CD4-positive, alpha-beta T cell treated with Interleukin-4 for 1 hour (primary cell): Measurements from ENCODE around the gene BCR.
"Not testable (repeated sequence)": the region's sequence is repeated elsewhere in the genome, so short reads cannot be mapped to it uniquely, and the experiment has no call there.

Experiments
- DNase-seq, 2 donors: peaks; one replicate each; pipeline ENCODE4 v3.0.0-alpha.2; 2020 to 2022

BCR gene

DNA sequence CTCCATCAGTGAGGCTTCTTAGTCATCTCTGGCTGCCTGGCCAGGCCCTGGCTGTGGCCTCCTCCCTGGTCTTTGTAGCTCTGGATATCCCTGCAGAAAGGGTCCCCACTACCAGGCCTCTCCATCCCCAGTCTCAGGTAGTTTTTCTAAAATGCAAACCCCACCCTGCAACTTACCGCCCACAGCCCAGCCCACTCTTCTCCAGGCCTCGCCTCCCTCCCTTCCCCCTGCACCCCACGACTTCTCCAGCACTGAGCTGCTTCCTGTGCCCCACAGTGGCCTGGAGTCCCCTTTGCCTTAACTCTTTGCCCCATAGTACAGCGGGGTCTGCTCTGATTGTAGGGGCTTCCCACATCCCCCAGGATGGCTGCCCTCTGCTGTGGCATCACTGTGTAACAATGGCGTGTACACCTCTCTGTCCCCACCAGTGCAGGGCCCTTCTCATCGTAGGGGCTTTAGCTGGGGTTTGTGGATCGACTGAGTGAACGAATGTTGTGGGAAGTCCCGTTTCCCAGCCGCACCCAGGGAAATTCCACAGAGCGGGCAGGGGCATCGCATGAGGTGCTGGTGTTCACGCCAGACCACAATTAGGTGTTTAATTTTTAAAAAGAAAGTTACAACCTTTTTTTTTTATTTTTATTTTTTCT lies 111.6 kb downstream of the BCR start:
- no peak for DNase-seq

DNA sequence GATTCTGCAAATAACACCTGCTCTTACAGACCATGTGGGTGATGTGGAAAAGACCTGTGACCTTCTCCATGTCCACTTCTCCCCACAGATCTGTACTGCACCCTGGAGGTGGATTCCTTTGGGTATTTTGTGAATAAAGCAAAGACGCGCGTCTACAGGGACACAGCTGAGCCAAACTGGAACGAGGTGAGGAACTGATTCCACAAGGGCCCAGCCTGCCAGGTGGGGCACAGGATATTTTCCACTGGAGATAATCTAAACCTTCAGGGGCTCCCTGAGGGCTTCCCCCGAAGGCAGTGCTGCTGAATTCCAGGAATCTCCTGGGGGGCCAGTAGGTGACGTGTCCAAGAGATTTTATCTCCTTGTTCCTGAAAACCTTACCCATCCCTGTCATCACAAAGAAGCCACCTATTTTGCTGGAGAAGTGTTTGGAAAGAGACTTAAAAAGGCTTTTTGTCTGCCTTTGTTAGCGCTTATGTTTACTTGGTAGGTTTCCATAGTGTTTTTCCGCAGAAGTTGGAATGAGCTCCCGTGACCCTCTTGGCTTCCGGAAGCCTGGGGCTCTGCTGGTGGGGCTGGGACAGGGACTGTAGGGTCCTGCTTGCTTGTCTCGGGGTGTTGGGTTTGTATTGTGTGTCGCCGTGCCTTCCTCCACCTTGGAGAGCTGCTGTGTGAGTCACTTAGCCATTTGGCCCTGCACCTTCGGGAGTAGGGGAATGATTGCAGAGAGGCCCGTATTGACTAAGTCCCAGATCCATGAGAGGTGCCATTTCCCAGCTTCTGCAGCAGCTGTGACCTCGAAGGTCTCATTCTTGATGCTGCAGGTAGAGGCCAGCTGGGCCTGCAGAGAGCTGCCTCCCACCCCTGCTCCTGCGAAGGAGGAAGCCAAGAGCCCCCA lies 112.4 kb downstream of the BCR start:
- no peak for DNase-seq

- no peak for DNase-seq
Observed at GRCh38 chr22:23293720-23294119, 113.4 kb downstream of the BCR start.

DNA sequence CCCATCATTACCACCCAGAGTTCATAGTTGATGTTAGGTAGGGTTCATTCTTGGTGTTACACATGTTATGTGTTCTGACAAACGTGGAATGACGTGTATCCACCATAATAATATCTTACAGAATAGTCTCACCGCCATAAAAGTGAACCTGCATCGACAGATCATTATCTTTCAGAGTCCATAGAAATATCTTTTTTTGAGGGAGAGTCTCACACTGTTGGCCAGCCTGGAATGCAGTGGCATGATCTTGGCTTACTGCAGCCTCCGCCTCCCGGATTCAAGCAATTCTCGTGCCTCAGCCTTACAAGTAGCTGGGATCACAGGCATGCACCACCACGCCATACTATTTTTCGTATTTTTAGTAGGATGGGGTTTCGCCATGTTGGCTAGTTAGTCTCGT lies 113.9 kb downstream of the BCR start:
- DNase-seq = no peak

DNA sequence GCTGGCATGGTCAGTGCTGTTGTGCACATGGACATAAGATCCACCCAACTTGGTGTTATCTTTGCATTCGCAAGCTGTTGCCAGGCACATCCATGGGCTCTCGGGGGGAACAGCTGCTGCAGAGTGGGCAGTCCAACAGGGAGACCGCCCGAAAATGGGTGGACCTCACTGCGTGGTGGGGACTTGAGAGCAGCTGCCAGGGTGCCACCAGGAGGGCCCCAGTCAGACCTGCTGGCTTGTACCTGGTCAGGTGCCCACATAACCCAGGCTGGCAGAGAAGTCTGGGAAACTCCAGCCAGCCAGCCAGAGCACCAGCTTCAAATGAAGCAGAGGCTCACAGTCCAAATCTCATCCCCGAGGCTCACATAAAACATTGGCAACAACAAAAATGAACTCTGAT lies 120.2 kb downstream of the BCR start:
- no peak for DNase-seq

DNA sequence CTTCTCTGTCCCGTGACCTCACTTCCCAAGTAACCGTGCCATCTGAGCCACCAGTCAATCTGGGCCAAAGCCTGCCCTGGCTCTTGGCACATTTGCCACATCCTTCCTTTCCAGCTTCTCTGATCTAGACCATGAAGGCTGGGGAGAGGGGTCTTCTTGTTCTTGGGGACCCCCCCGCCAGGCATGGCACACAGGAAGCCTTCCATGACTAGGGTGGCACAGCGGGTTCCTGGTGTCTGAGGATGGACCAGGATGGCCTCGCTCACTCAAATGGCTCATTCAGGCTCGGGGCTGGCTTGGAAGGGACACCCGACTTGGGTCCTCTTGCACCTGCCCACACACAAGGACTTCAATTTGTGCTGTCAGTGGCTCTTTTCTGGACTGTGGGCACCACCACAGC lies 121.3 kb downstream of the BCR start:
- no peak for DNase-seq

DNA sequence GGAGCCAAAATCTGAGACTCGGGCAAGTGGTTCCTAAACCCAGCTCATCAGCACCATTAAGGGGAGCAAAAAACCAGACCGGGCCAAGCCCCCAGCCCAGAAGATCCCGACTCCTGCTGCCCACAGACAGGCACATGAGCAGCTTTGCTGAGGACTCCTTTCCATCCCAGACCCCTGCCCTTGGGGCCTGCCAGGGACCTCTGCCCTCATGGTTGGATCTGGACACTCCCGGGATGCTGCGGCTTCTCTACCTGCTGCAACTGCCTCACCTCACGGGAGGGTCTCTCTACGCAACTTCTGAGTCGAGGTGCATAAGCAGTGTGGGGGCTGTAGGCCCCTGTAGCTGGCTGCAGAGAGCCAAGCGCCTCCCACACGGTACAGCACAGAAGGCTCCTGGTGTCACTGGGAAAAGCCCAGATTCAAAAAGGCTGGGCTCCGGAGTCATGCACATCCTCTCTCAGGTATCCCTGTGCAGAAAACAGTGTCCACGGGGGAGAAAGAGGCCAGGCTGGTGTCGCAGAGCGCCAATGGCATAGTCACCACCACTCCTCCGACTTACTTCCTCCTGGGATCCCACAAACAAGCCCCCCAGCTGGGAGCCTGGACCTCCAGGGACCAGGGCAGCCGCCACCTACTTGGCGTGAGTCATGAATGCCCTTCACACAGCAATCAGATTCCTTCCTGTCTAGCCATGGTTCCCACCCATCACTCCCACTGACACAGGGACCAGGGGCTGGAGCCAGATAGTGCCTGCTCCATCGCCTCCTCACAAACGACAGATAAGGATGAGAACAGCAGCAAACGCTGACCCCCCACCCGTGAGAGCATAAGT lies 122.1 kb downstream of the BCR start:
- no peak for DNase-seq

- DNase-seq = no peak
Observed at GRCh38 chr22:23305321-23305910, 125.1 kb downstream of the BCR start.

DNA sequence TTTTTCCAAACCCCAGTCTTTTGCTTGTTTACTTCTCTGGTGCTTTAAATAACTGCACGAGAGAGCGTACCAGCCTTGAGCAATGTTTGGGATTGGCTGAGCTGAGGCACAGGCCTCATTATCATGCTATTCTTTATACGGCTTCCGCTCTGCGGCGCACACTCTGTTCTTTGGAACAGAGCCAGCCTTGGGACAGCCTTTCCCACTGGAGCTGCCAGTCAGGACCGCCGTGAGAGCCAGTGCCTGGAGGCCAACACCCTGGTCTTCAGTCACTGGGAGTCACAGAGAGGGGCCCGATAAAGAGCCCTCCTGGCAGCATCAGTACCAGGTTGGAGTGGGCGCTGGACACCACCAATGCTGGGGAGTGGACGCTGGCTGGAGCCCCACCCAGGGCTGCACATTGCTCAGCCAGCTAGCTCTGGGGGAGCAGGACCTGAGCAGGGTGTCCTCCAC lies 125.6 kb downstream of the BCR start:
- no peak for DNase-seq

- DNase-seq = no peak
Observed at GRCh38 chr22:23306438-23306921, 126.2 kb downstream of the BCR start.

- DNase-seq = no peak
Observed at GRCh38 chr22:23306926-23307325, 126.6 kb downstream of the BCR start.

GRCh38 chr22:23307511-23307910 lies 127.2 kb downstream of the BCR start:
- not testable (repeated sequence) for DNase-seq

- DNase-seq = not testable (repeated sequence)
Observed at GRCh38 chr22:23309261-23309660, 129.0 kb downstream of the BCR start.

GRCh38 chr22:23310443-23311097 lies 130.3 kb downstream of the BCR start:
- DNase-seq = not testable (repeated sequence)

DNA sequence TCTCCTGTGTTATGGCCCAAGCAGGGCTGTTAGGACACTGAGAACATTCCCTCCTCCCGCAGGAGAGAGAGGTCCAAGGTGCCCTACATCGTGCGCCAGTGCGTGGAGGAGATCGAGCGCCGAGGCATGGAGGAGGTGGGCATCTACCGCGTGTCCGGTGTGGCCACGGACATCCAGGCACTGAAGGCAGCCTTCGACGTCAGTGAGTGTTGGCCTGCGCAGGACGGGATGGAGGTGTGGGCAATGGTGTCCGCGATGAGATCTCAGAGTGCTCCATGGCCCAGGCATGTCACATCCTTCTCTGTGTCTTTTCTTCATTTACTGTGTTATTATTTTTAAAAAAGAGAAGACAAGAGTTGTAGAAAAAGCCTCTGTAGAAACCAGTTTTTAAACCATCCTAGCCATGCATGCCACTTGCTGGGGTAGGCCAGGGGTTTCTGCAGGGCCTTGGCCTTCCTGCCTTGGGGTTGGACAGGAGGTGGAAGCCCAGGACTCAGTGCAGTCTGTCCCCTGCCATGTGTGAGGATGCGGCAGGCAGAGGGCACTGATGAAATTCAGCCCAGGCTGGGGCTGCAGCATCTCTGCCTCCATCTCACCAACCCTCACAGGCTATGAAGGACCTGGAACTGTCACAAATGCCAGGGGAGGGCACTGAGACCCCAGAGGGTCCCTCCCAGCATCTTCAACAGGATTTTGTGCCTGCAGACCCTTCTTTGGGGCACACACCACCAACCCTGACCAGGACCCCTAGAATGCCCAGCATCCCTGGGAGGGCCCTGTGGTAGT lies 131.5 kb downstream of the BCR start:
- not testable (repeated sequence) for DNase-seq

DNA sequence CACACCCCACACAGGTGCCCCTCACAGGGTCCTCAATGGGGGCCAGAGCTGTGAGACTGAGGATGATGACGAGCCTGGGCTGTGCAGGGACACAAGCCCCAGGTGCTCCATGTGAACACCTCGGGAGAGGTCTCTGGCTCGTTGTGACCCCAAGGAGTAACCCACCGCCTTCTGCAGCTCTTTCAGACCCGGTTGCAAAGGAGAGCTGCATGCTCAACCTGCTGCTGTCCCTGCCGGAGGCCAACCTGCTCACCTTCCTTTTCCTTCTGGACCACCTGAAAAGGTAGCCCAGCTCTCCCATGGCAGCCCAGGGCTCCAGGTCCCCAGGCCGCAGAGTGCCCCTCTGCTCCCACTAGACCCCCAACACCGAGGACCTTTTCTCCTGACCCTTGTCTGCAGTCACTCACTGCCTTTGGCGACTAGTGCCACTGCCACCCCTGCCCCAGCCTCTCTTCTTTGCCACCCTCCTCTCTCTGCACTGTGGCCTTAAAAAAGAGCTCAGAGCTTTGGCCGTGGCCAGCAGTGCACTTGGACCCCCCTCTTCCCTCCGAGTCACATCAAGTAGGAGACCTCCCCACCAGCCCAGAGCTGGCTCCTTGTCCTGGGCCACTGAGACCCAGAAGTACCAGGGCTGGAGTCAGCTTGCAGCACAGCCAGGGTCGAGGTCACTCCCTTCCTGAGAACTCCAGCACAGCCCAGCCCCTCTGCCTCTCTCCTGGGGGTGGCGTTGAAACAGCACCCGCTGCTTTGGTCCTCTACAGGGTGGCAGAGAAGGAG lies 133.7 kb downstream of the BCR start:
- no peak for DNase-seq

DNA sequence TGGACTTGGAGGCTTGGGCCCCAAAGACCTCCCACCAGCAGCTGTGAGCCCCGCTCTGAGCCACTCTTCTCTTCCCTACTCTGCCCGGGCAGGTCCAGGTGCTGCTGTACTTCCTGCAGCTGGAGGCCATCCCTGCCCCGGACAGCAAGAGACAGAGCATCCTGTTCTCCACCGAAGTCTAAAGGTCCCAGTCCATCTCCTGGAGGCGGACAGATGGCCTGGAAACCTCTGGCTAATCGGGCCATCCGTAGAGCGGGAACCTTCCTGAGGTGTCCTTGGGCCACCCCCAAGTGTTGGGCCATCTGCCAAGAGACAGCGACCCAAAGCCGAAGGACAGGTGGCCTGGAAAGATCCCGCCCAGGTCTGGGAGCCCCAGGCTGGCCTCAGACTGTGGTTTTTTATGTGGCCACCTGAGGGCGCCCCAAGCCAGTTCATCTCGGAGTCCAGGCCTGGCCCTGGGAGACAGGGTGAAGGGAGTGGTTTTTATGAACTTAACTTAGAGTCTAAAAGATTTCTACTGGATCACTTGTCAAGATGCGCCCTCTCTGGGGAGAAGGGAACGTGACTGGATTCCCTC lies 135.1 kb downstream of the BCR start:
- peak; percentile 53 to 62 for DNase-seq

- not testable (repeated sequence) for DNase-seq
Observed at GRCh38 chr22:23316596-23316995, 136.3 kb downstream of the BCR start.

DNA sequence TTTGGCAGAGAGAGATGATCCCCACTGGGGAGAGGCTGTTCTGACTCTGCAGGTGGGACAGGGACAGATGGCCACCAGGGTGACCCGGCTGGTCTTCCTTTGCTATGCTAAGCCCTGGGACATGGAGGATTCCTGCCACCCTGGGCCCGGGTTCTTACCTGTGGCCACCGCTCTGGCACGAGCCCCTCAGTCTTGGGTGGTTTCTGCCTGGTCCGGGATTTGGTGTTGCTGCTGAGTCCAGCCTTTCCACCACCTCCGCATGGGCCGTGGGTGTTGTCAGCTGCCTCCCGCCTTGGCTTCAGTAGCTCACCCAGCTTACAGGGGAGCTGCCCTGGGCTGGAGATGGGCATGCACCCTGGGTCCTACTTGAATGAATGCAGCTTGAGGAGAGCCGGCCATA lies 138.0 kb downstream of the BCR start:
- DNase-seq = not testable (repeated sequence)

DNA sequence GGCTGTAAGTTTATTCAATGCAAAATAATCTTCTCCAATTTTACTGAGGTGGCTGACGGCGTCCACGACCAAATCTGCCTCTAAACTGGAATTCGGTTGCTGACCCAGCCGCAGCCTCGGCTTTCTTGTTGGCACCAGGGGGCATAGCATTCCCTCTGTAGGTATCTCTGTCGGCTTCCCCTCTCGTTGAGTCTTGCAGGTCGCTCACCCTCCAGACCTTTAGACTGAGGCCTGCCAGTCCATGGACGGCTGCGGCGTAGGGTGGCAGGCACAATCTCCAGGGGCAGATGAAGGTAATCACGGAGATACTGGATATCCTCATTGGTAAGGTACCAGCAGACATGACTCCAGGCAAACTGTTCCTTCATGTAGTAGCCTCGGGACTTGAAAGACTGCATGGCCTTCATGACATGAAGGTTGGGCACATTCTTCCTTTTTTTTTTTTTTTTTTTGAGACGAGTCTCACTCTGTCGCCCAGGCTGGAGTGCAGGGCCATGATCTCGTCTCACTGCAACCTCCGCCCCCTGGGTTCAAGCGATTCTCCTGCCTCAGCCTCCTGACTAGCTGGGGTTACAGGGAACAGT lies 142.3 kb downstream of the BCR start:
- not testable (repeated sequence) for DNase-seq
